Measurements from ENCODE around the gene FAM174C.

DNA sequence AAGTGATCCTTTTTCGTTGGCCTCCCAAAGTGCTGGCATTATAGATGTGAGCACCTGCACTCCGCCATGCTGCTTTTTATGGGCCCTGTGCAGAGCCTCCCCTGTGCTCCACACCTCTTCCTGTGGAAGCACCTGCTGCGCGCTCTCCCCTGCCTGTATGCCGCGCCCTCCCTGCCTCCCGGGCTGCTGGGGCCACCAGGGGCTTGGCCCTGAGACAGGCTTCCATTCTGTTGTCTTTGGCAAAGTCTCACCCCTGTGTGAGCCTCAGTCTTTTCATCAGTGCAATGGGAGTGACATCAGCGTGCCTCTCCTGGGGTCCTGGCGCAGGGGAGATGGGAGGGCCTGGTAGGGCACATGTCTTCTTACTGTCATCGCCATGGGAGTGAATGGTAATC, 1.3 kb downstream of the FAM174C start:
- TF ChIP-seq, protein P1, sequence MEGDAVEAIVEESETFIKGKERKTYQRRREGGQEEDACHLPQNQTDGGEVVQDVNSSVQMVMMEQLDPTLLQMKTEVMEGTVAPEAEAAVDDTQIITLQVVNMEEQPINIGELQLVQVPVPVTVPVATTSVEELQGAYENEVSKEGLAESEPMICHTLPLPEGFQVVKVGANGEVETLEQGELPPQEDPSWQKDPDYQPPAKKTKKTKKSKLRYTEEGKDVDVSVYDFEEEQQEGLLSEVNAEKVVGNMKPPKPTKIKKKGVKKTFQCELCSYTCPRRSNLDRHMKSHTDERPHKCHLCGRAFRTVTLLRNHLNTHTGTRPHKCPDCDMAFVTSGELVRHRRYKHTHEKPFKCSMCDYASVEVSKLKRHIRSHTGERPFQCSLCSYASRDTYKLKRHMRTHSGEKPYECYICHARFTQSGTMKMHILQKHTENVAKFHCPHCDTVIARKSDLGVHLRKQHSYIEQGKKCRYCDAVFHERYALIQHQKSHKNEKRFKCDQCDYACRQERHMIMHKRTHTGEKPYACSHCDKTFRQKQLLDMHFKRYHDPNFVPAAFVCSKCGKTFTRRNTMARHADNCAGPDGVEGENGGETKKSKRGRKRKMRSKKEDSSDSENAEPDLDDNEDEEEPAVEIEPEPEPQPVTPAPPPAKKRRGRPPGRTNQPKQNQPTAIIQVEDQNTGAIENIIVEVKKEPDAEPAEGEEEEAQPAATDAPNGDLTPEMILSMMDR (IDR thresholded peaks at IDR 0.05 in 2 of 3, conservative IDR thresholded peaks at IDR 0.05 in 1 of 3; ENCODE audit: borderline replicate concordance in 1 of 3, insufficient read depth in 1 of 3, low read depth in 2 of 3, low read length in 2 of 3) = no peak
- TF ChIP-seq JUND (IDR thresholded peaks at IDR 0.05) (no peak), EGR1 (IDR thresholded peaks at IDR 0.05; ENCODE audit: low read depth) (no peak), POLR2AphosphoS5 (IDR thresholded peaks at IDR 0.05; ENCODE audit: low read depth, low read length) (no peak), YY1 (IDR thresholded peaks at IDR 0.05; ENCODE audit: extremely low read depth, insufficient replicate concordance, low read depth, low read length) (no peak), SP1 (IDR thresholded peaks at IDR 0.05; ENCODE audit: low read depth) (no peak), EZH2phosphoT487 (IDR thresholded peaks at IDR 0.05; ENCODE audit: borderline replicate concordance) (no peak)
- TF ChIP-seq, protein P2, sequence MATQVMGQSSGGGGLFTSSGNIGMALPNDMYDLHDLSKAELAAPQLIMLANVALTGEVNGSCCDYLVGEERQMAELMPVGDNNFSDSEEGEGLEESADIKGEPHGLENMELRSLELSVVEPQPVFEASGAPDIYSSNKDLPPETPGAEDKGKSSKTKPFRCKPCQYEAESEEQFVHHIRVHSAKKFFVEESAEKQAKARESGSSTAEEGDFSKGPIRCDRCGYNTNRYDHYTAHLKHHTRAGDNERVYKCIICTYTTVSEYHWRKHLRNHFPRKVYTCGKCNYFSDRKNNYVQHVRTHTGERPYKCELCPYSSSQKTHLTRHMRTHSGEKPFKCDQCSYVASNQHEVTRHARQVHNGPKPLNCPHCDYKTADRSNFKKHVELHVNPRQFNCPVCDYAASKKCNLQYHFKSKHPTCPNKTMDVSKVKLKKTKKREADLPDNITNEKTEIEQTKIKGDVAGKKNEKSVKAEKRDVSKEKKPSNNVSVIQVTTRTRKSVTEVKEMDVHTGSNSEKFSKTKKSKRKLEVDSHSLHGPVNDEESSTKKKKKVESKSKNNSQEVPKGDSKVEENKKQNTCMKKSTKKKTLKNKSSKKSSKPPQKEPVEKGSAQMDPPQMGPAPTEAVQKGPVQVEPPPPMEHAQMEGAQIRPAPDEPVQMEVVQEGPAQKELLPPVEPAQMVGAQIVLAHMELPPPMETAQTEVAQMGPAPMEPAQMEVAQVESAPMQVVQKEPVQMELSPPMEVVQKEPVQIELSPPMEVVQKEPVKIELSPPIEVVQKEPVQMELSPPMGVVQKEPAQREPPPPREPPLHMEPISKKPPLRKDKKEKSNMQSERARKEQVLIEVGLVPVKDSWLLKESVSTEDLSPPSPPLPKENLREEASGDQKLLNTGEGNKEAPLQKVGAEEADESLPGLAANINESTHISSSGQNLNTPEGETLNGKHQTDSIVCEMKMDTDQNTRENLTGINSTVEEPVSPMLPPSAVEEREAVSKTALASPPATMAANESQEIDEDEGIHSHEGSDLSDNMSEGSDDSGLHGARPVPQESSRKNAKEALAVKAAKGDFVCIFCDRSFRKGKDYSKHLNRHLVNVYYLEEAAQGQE (IDR thresholded peaks at IDR 0.05; ENCODE audit: low read depth) = no peak
